SU-DHL-6 (cell line): ENCODE data around the gene B3GALT6.

ENCODE experiments used
- H2AFZ ChIP-seq: fragments of 200-600 bp; sonication (generic); 2 replicates; pipeline ENCODE4 v1.6.1; 2014; ENCODE audit warnings: low read depth, mild to moderate bottlenecking, moderate library complexity, mixed read lengths, antibody characterized with exemption, low read length; ENCODE audit not compliant: severe bottlenecking
- H3F3A ChIP-seq: fragments of 200-600 bp; shearing (Covaris generic); 2 replicates; pipeline ENCODE4 v1.6.0; 2016; ENCODE audit warnings: antibody characterized with exemption, mild to moderate bottlenecking; ENCODE audit not compliant: insufficient read depth
- H3K27ac ChIP-seq: fragments of 200-600 bp; sonication (generic); 2 replicates; pipeline ENCODE4 v1.5.1; 2016; ENCODE audit warnings: low read depth, mild to moderate bottlenecking, low read length, moderate library complexity, mixed read lengths
- H3K27me3 ChIP-seq: fragments of 200-600 bp; sonication (generic), shearing (Covaris generic); 2 replicates; pipeline ENCODE4 v1.6.0; 2014; ENCODE audit warnings: mild to moderate bottlenecking, low read length
- H3K36me3 ChIP-seq: fragments of 200-600 bp; sonication (generic); 2 replicates; pipeline ENCODE4 v1.6.1; 2014; ENCODE audit warnings: mild to moderate bottlenecking, low read length, mixed read lengths
- H3K4me2 ChIP-seq: fragments of 300-600, 200-600 bp; shearing (Covaris generic), sonication (generic); 2 replicates; pipeline ENCODE4 v1.6.0; 2014; ENCODE audit warnings: low read length, low read depth, mild to moderate bottlenecking; ENCODE audit not compliant: poor library complexity, severe bottlenecking
- H3K4me3 ChIP-seq: fragments of 200-600 bp; sonication (generic); 2 replicates; pipeline ENCODE4 v1.5.1; 2014; ENCODE audit warnings: antibody characterized with exemption, low read length, mild to moderate bottlenecking, mixed read lengths; ENCODE audit not compliant: insufficient read depth, poor library complexity, severe bottlenecking
- H3K79me2 ChIP-seq: fragments of 200-600 bp; sonication (generic); 2 replicates; pipeline ENCODE4 v1.6.1; 2014; ENCODE audit warnings: mild to moderate bottlenecking, low read length, moderate library complexity; ENCODE audit not compliant: insufficient read depth
- H3K9ac ChIP-seq: fragments of 200-600 bp; sonication (generic); 2 replicates; pipeline ENCODE4 v1.7.0; 2014; ENCODE audit warnings: mild to moderate bottlenecking, low read length
- H3K9me2 ChIP-seq: fragments of 200-600 bp; sonication (generic); replicated peaks from 2 replicates; pipeline ENCODE4 v1.6.1; 2014; ENCODE audit warnings: low read length; ENCODE audit not compliant: insufficient read depth
- H3K9me3 ChIP-seq: fragments of 200-600 bp; sonication (generic); 2 replicates; pipeline ENCODE4 v1.6.1; 2014; ENCODE audit warnings: low read length, mixed read lengths; ENCODE audit not compliant: insufficient read depth
- H4K20me1 ChIP-seq: fragments of 200-600 bp; sonication (generic); 2 replicates; pipeline ENCODE4 v1.6.1; 2014; ENCODE audit warnings: low read depth, mild to moderate bottlenecking, antibody characterized with exemption, low read length, moderate library complexity, mixed read lengths
- EZH2phosphoT487 ChIP-seq: fragments of 200-600 bp; sonication (generic), shearing (Covaris generic); conservative IDR thresholded peaks from 2 replicates; pipeline ENCODE4 v1.6.1; 2018; ENCODE audit warnings: mild to moderate bottlenecking, antibody characterized with exemption, low read length, moderate library complexity, mixed read lengths
- TF ChIP-seq, protein P1 (sequence below): fragments of 200-600 bp; sonication (generic); IDR thresholded peaks from one replicate; pipeline ENCODE4 v1.5.1; 2017; ENCODE audit warnings: antibody characterized with exemption, mild to moderate bottlenecking, low read length, moderate library complexity; ENCODE audit not compliant: insufficient read depth, poor library complexity, severe bottlenecking

The B3GALT6 gene

DNA sequence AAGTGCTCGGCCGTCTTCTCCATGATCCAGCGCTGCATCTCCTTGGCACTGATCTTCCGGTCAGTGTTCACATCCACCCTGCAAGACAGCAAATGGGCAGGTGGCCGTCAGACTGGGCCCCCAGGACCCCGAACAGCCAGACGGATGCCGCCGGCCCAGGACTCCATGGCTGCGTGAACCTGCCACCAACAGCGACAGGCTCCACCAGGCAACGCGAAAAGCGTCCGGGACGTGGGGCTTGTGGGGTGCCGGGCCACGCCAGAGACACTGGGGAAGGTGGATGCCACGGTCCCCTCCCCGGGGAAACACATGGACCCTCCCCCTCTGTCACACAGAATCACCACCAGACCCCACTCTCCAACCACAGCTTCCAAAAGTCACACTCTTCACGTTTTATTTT, 8.1 kb upstream of the B3GALT6 start:
- Histone ChIP-seq H3K9me3 (no peaks in the 10 kb centered on the region), H3K9ac (no peak overlapping the region), H4K20me1 (no peaks in the 10 kb centered on the region), H3K4me2 (no peak overlapping the region), H3K36me3 (no peaks in the 10 kb centered on the region), H3K27ac (no peak overlapping the region), H3K9me2 (no peaks in the 10 kb centered on the region), H3F3A (no peaks in the 10 kb centered on the region), H3K79me2 (peaks cover 15% of the 10 kb centered on the region), H3K27me3 (no peaks in the 10 kb centered on the region), H2AFZ (no peak overlapping the region), H3K4me3 (no peak overlapping the region)
- TF ChIP-seq, protein P1, sequence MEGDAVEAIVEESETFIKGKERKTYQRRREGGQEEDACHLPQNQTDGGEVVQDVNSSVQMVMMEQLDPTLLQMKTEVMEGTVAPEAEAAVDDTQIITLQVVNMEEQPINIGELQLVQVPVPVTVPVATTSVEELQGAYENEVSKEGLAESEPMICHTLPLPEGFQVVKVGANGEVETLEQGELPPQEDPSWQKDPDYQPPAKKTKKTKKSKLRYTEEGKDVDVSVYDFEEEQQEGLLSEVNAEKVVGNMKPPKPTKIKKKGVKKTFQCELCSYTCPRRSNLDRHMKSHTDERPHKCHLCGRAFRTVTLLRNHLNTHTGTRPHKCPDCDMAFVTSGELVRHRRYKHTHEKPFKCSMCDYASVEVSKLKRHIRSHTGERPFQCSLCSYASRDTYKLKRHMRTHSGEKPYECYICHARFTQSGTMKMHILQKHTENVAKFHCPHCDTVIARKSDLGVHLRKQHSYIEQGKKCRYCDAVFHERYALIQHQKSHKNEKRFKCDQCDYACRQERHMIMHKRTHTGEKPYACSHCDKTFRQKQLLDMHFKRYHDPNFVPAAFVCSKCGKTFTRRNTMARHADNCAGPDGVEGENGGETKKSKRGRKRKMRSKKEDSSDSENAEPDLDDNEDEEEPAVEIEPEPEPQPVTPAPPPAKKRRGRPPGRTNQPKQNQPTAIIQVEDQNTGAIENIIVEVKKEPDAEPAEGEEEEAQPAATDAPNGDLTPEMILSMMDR = no peak
- no peak for TF ChIP-seq EZH2phosphoT487

DNA sequence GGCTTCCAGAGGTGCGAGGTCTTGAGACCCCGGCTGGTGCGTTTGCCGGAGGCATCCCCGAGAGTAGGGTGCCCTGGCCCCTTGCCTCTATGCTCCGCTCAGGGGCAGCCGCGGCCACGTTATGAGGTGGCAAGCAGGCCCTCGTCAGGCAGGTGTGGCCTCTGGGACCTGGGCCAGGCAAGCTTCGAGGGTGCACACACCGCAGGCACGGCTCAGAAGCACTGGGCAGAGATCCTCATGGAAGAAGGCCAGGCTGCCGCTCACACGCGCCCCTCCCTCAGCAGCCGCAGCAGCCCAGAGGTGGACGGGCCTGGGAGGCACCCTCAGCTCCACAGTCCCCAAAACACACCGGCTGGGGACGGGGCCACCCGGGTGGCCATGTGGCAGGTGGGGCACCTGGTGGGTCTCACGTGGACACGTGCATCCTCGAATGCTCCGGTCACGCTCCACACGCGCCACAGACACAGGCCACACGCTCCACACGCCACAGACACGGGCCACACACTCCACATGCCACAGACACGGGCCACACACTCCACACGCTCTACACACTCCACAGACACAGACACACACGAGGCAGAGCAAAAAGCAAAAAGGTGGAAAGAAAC, 6.7 kb upstream of the B3GALT6 start:
- H3K27ac ChIP-seq = no peak overlapping the region
- H3K27me3 ChIP-seq = no peaks in the 10 kb centered on the region
- no peaks in the 10 kb centered on the region for H4K20me1 ChIP-seq
- TF ChIP-seq EZH2phosphoT487 = no peak
- TF ChIP-seq, protein P1 = no peak
- no peak overlapping the region for H3K9ac ChIP-seq
- peaks cover 30% of the 10 kb centered on the region for H3K79me2 ChIP-seq
- H3K4me3 ChIP-seq = no peak overlapping the region
- no peak overlapping the region for H2AFZ ChIP-seq
- no peak overlapping the region for H3K4me2 ChIP-seq
- no peaks in the 10 kb centered on the region for H3K9me3 ChIP-seq
- H3F3A ChIP-seq = no peaks in the 10 kb centered on the region
- no peaks in the 10 kb centered on the region for H3K9me2 ChIP-seq
- H3K36me3 ChIP-seq = no peaks in the 10 kb centered on the region

DNA sequence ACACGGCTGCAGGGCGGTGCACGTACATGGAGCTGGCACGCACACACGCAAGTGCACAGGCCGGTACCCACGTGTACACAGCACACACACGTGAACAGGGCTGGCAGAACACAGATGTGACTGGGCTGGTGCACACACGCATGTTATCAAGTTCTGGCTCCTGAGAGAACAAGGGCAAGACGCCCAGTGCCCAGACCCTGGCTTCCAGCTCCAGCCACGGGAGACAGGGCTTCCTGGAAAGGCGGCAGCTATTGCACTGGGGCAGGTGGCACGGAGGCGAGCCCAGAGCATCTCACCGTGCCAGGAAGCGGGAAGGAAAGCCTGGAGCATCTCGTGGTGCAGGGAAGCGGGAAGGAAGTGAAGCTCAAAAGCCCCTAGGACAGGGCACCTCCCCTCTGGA, 6.1 kb upstream of the B3GALT6 start:
- Histone ChIP-seq H3K4me3 (no peak overlapping the region), H3K27me3 (no peaks in the 10 kb centered on the region), H3K79me2 (peaks cover 35% of the 10 kb centered on the region), H3K4me2 (no peak overlapping the region), H2AFZ (no peak overlapping the region), H3K27ac (no peak overlapping the region), H3K9me2 (no peaks in the 10 kb centered on the region), H4K20me1 (no peaks in the 10 kb centered on the region), H3F3A (no peaks in the 10 kb centered on the region), H3K9ac (no peak overlapping the region), H3K36me3 (no peaks in the 10 kb centered on the region), H3K9me3 (no peaks in the 10 kb centered on the region)
- TF ChIP-seq EZH2phosphoT487 = no peak
- TF ChIP-seq, protein P1 = no peak
